ENCODE results near the gene WNT7A.

WNT7A gene

GRCh38 chr3:13785351-13785750, 94.5 kb downstream of the WNT7A start:
- Histone ChIP-seq H3K4me1 (ENCODE audit: insufficient read depth, poor library complexity, severe bottlenecking) (no peaks in the 10 kb centered on the region), H3K36me3 (ENCODE audit: low read depth) (no peaks in the 10 kb centered on the region), H3K27me3 (ENCODE audit: insufficient read depth, poor library complexity, severe bottlenecking) (no peaks in the 10 kb centered on the region), H3K9me3 (ENCODE audit: severe bottlenecking) (no peaks in the 10 kb centered on the region), H3K27ac (ENCODE audit: poor library complexity, severe bottlenecking) (no peak overlapping the region), H3K4me3 (ENCODE audit: severe bottlenecking) (no peak overlapping the region)
- no peak for TF ChIP-seq CTCF (IDR thresholded peaks at IDR 0.05; ENCODE audit: poor library complexity, severe bottlenecking)
- ATAC-seq (ENCODE audit: low read depth) (no peak), DNase-seq (ENCODE audit: low spot score) (no peak)

- Histone ChIP-seq H3K4me1 (ENCODE audit: insufficient read depth, poor library complexity, severe bottlenecking) (no peaks in the 10 kb centered on the region), H3K9me3 (ENCODE audit: severe bottlenecking) (no peaks in the 10 kb centered on the region), H3K27me3 (ENCODE audit: insufficient read depth, poor library complexity, severe bottlenecking) (no peaks in the 10 kb centered on the region), H3K27ac (ENCODE audit: poor library complexity, severe bottlenecking) (no peak overlapping the region), H3K36me3 (ENCODE audit: low read depth) (no peaks in the 10 kb centered on the region), H3K4me3 (ENCODE audit: severe bottlenecking) (no peak overlapping the region)
- TF ChIP-seq CTCF (IDR thresholded peaks at IDR 0.05; ENCODE audit: poor library complexity, severe bottlenecking), result no peak
- ATAC-seq (ENCODE audit: low read depth) (no peak), DNase-seq (ENCODE audit: low spot score) (peak; percentile 20)
These were observed 96.4 kb downstream of the WNT7A start for GRCh38 chr3:13783476-13783875.

GRCh38 chr3:13782501-13782900, 97.4 kb downstream of the WNT7A start:
- Histone ChIP-seq H3K36me3 (ENCODE audit: low read depth) (no peaks in the 10 kb centered on the region), H3K4me3 (ENCODE audit: severe bottlenecking) (no peak overlapping the region), H3K27me3 (ENCODE audit: insufficient read depth, poor library complexity, severe bottlenecking) (no peaks in the 10 kb centered on the region), H3K9me3 (ENCODE audit: severe bottlenecking) (no peaks in the 10 kb centered on the region), H3K27ac (ENCODE audit: poor library complexity, severe bottlenecking) (no peak overlapping the region), H3K4me1 (ENCODE audit: insufficient read depth, poor library complexity, severe bottlenecking) (no peaks in the 10 kb centered on the region)
- no peak for TF ChIP-seq CTCF (IDR thresholded peaks at IDR 0.05; ENCODE audit: poor library complexity, severe bottlenecking)
- ATAC-seq (ENCODE audit: low read depth), result no peak
- peak; percentile 23 for DNase-seq (ENCODE audit: low spot score)

- H3K4me1 ChIP-seq (ENCODE audit: insufficient read depth, poor library complexity, severe bottlenecking), result no peaks in the 10 kb centered on the region
- H3K9me3 ChIP-seq (ENCODE audit: severe bottlenecking), result no peaks in the 10 kb centered on the region
- no peak overlapping the region for H3K4me3 ChIP-seq (ENCODE audit: severe bottlenecking)
- DNase-seq (ENCODE audit: low spot score) (no peak), ATAC-seq (ENCODE audit: low read depth) (no peak)
- no peak overlapping the region for H3K27ac ChIP-seq (ENCODE audit: poor library complexity, severe bottlenecking)
- no peak for TF ChIP-seq CTCF (IDR thresholded peaks at IDR 0.05; ENCODE audit: poor library complexity, severe bottlenecking)
- H3K27me3 ChIP-seq (ENCODE audit: insufficient read depth, poor library complexity, severe bottlenecking), result no peaks in the 10 kb centered on the region
- H3K36me3 ChIP-seq (ENCODE audit: low read depth), result no peaks in the 10 kb centered on the region
These were observed 98.5 kb downstream of the WNT7A start for GRCh38 chr3:13781417-13781816.

GRCh38 chr3:13780432-13781176, 99.3 kb downstream of the WNT7A start:
- Histone ChIP-seq H3K4me1 (ENCODE audit: insufficient read depth, poor library complexity, severe bottlenecking) (no peaks in the 10 kb centered on the region), H3K27ac (ENCODE audit: poor library complexity, severe bottlenecking) (no peak overlapping the region), H3K9me3 (ENCODE audit: severe bottlenecking) (no peaks in the 10 kb centered on the region), H3K4me3 (ENCODE audit: severe bottlenecking) (no peak overlapping the region), H3K27me3 (ENCODE audit: insufficient read depth, poor library complexity, severe bottlenecking) (no peaks in the 10 kb centered on the region), H3K36me3 (ENCODE audit: low read depth) (no peaks in the 10 kb centered on the region)
- no peak for ATAC-seq (ENCODE audit: low read depth)
- DNase-seq (ENCODE audit: low spot score), result peak; percentile 23
- TF ChIP-seq CTCF (IDR thresholded peaks at IDR 0.05; ENCODE audit: poor library complexity, severe bottlenecking), result no peak
